Hepatocyte (in vitro differentiated cells): ENCODE data around the gene ANAPC2. TPM values are rescaled to one million over a fixed set of nuclear protein-coding genes. Genes with fewer than 3 reads are reported as not detected.

Experiments
- DNase-seq: peaks from one replicate; pipeline ENCODE4 v3.0.0-alpha.2; 2016; ENCODE audit warnings: low spot score
- H2AFZ ChIP-seq: fragments of 200-600 bp; sonication (generic); 2 replicates; pipeline ENCODE4 v1.6.0; 2016; ENCODE audit warnings: antibody characterized with exemption, mild to moderate bottlenecking
- H3K27ac ChIP-seq: fragments of 200-600 bp; sonication (generic); 2 replicates; pipeline ENCODE4 v1.5.1; 2016; ENCODE audit warnings: mild to moderate bottlenecking
- H3K27me3 ChIP-seq: fragments of 200-600 bp; sonication (generic); 2 replicates; pipeline ENCODE4 v1.6.1; 2016
- H3K36me3 ChIP-seq: fragments of 200-600 bp; sonication (generic); replicated peaks from 2 replicates; pipeline ENCODE4 v1.5.1; 2016; ENCODE audit warnings: low read depth; ENCODE audit not compliant: insufficient read depth
- H3K4me1 ChIP-seq: fragments of 200-600 bp; sonication (generic); 2 replicates; pipeline ENCODE4 v1.5.1; 2016; ENCODE audit warnings: mild to moderate bottlenecking, moderate library complexity; ENCODE audit not compliant: insufficient read depth
- H3K4me2 ChIP-seq: fragments of 200-600 bp; sonication (generic); 2 replicates; pipeline ENCODE4 v1.6.0; 2016
- H3K4me3 ChIP-seq: fragments of 200-600 bp; sonication (generic); 2 replicates; pipeline ENCODE4 v1.5.1; 2016; ENCODE audit warnings: mild to moderate bottlenecking
- H3K79me2 ChIP-seq: fragments of 200-600 bp; sonication (generic); 2 replicates; pipeline ENCODE4 v1.6.0; 2017; ENCODE audit warnings: mild to moderate bottlenecking
- H3K9me2 ChIP-seq: fragments of 200-600 bp; sonication (generic); replicated peaks from 2 replicates; pipeline ENCODE4 v1.6.0; 2017; ENCODE audit warnings: mild to moderate bottlenecking; ENCODE audit not compliant: insufficient read depth
- H3K9me3 ChIP-seq: fragments of 200-600 bp; sonication (generic); 2 replicates; pipeline ENCODE4 v1.5.1; 2016; ENCODE audit warnings: low read depth, mild to moderate bottlenecking
- H4K20me1 ChIP-seq: fragments of 200-600 bp; sonication (generic); 2 replicates; pipeline ENCODE4 v1.6.0; 2016; ENCODE audit warnings: mild to moderate bottlenecking; ENCODE audit not compliant: insufficient read depth, poor library complexity, severe bottlenecking
- EZH2 ChIP-seq: fragments of 200-600 bp; sonication (generic); IDR thresholded peaks from 2 replicates; pipeline ENCODE4 v1.6.1; 2016; ENCODE audit warnings: antibody characterized with exemption, mild to moderate bottlenecking, borderline replicate concordance
- EZH2phosphoT487 ChIP-seq: fragments of 200-600 bp; sonication (generic); IDR thresholded peaks from one replicate; pipeline ENCODE4 v1.6.1; 2018; ENCODE audit warnings: antibody characterized with exemption, mild to moderate bottlenecking, low read depth, moderate library complexity; ENCODE audit not compliant: unreplicated experiment, severe bottlenecking
- WGBS: methylation state at CpG from one replicate; pipeline ENCODE4 v1.1.6; 2016; ENCODE audit warnings: low lambda C conversion rate; ENCODE audit errors: missing lambda C conversion rate; 5-methylcytosine and 5-hydroxymethylcytosine counted together
- polyA plus RNA-seq: library from polyadenylated mRNA; unstranded; fragments of >200 nt; fragmentation: Nextera tagmentation; extraction: Ambion mirVana; gene quantifications from 2 replicates; pipeline ENCODE4 v1.2.1, GENCODE V29; 2016
- total RNA-seq: library from RNA; depleted of rRNA; stranded (reverse); fragments of >200 nt; gene quantifications from 2 replicates; pipeline ENCODE4 v1.2.3, GENCODE V29; 2014
- TF ChIP-seq, protein P1 (sequence below): fragments of 200-600 bp; sonication (generic); IDR thresholded peaks from 2 replicates; pipeline ENCODE4 v1.5.1; 2016; ENCODE audit warnings: antibody characterized with exemption, mild to moderate bottlenecking; ENCODE audit not compliant: poor library complexity

Gene ANAPC2
- total and polyA plus RNA-seq, 2 experiments from 2014 or later = 12.2 to 21.3 TPM

DNA sequence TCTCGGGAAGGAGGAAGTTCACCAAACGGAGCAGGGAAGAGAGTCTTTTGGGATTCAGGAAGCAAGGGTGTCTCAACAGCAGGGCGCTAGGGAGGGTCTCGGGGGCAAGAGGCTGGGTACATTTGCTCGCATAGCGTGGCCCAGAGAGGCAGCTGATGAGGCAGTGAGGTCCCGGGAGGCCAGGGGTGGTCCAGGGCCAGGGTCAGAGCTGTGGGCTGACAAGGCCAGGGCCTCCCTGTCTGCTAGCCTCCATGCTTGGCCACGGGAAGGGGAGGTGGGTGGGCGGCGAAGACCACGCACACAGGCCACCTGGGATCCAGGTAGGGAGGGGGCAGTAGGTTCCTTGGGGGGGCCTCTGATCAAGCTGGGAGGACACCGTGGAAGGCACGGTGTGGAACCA, 23.2 kb upstream of the ANAPC2 start:
- Histone ChIP-seq H3K36me3 (no peaks in the 10 kb centered on the region), H3K79me2 (peaks cover 7% of the 10 kb centered on the region), H3K9me2 (no peaks in the 10 kb centered on the region), H3K27ac (no peak overlapping the region), H4K20me1 (no peaks in the 10 kb centered on the region), H3K9me3 (no peaks in the 10 kb centered on the region), H2AFZ (no peak overlapping the region), H3K27me3 (no peaks in the 10 kb centered on the region), H3K4me1 (peaks cover 3% of the 10 kb centered on the region), H3K4me2 (no peak overlapping the region), H3K4me3 (no peak overlapping the region)
- DNase-seq = no peak
- TF ChIP-seq, protein P1, sequence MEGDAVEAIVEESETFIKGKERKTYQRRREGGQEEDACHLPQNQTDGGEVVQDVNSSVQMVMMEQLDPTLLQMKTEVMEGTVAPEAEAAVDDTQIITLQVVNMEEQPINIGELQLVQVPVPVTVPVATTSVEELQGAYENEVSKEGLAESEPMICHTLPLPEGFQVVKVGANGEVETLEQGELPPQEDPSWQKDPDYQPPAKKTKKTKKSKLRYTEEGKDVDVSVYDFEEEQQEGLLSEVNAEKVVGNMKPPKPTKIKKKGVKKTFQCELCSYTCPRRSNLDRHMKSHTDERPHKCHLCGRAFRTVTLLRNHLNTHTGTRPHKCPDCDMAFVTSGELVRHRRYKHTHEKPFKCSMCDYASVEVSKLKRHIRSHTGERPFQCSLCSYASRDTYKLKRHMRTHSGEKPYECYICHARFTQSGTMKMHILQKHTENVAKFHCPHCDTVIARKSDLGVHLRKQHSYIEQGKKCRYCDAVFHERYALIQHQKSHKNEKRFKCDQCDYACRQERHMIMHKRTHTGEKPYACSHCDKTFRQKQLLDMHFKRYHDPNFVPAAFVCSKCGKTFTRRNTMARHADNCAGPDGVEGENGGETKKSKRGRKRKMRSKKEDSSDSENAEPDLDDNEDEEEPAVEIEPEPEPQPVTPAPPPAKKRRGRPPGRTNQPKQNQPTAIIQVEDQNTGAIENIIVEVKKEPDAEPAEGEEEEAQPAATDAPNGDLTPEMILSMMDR = no peak
- TF ChIP-seq EZH2phosphoT487 (no peak), EZH2 (no peak)
- WGBS = 93% methylated on average over 13 of the region's 13 CpGs

DNA sequence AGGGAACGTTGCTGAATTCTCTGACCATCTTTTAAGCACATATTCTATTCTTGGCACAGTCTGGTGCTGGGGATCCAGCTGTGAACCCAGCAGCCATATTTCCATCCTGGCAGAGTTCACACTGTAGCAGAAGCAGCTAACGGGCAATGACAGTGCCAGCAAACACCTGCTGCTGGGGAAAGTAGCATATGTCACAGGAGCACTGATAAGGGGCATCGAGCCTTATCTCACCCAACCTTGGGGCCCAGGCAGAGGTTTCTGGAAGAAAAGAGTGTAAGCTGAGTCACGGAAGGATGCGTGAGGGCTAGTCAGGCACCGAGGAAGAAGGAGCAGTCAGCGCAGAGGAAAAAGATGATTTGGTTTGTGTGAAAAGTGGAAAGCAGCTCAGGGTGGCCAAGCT, 18.2 kb upstream of the ANAPC2 start:
- H3K27me3 ChIP-seq = no peaks in the 10 kb centered on the region
- no peak overlapping the region for H2AFZ ChIP-seq
- no peak for DNase-seq
- H3K36me3 ChIP-seq = no peaks in the 10 kb centered on the region
- peaks cover 23% of the 10 kb centered on the region for H3K4me1 ChIP-seq
- H3K27ac ChIP-seq = no peak overlapping the region
- H3K4me2 ChIP-seq = peak overlapping the region; percentile 87
- TF ChIP-seq EZH2phosphoT487 = no peak
- TF ChIP-seq, protein P1 = no peak
- no peak for TF ChIP-seq EZH2
- no peak overlapping the region for H3K4me3 ChIP-seq
- no peaks in the 10 kb centered on the region for H3K9me3 ChIP-seq
- no peaks in the 10 kb centered on the region for H4K20me1 ChIP-seq
- H3K9me2 ChIP-seq = no peaks in the 10 kb centered on the region
- H3K79me2 ChIP-seq = peaks cover 51% of the 10 kb centered on the region
- WGBS = 87% methylated on average over 7 of the region's 7 CpGs

DNA sequence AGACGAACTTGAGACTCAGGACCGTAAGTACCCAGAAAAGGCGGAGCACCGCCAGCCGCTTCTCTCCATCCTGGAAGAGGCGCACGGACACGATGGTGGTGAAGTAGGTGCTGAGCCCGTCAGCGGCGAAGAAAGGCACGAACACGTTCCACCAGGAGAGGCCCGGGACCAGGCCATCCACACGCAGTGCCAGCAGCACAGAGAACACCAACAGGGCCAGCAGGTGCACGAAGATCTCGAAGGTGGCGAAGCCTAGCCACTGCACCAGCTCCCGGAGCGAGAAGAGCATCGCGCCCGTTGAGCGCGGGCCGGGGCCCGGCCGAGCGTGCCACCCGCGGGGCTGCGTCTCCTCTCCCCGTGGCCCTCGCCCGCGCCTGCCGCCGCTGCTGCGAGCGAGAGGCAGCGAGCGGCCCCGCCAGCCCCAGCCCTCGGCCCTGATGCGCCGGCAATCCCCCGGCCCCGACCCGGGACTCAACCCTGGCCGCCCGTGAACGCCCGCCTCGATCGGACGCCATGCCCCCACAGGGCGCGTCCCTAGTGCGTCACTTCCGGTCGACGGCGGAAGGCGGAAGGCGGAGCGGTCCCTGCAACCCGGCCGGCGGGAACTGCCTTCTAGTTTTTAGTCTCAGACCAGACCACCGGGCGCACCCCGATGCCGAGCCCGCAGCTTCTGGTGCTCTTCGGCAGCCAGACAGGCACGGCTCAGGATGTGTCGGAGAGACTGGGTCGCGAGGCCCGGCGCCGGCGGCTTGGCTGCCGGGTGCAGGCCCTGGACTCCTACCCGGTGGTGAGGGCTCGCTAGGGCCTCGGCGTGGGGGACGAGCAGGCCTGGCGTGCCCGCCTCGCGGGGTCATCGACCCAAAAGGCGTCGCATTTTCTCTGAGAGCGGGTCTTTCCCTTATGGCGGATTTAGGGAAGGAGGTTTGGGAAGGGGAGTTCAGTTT, 17.0 kb upstream of the ANAPC2 start, which contains the start of the genes NDOR1 and TMEM203:
Gene NDOR1, plus strand, starts transcription at position 575 of the 944 bp plus-strand sequence. Its CDS starts 78 bp downstream, at position 653.
Gene TMEM203, minus strand, starts transcription at position 523 of the 944 bp plus-strand sequence. Its CDS starts 234 bp downstream, at position 289.
- H2AFZ ChIP-seq = peak within 1 kb of the TSS; percentile 67
- peaks cover 55% of the 10 kb centered on the region for H3K79me2 ChIP-seq
- DNase-seq = peak; percentile 94
- H4K20me1 ChIP-seq = no peaks in the 10 kb centered on the region
- WGBS = 1% methylated on average over 89 of the region's 98 CpGs
- H3K4me3 ChIP-seq = peak within 1 kb of the TSS; percentile 83
- H3K9me3 ChIP-seq = no peaks in the 10 kb centered on the region
- H3K27me3 ChIP-seq = no peaks in the 10 kb centered on the region
- no peaks in the 10 kb centered on the region for H3K36me3 ChIP-seq
- peak within 1 kb of the TSS; percentile 88 for H3K27ac ChIP-seq
- H3K9me2 ChIP-seq = no peaks in the 10 kb centered on the region
- peaks cover 29% of the 10 kb centered on the region for H3K4me1 ChIP-seq
- TF ChIP-seq EZH2 = no peak
- peak within 1 kb of the TSS; percentile 87 for H3K4me2 ChIP-seq

DNA sequence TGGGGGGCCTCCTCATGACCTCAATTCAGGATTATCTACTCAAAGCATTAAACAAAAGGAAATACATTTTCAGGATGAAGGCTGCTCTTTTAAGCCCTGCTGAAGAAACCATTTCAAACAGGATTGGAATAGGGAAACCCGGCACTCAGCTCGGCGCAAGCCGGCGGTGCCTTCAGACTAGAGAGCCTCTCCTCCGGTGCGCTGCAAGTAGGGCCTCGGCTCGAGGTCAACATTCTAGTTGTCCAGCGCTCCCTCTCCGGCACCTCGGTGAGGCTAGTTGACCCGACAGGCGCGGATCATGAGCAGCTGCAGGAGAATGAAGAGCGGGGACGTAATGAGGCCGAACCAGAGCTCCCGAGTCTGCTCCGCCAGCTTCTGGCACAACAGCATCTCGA, 16.4 kb upstream of the ANAPC2 start:
- H3K4me2 ChIP-seq = peak overlapping the region; percentile 87
- H3K9me3 ChIP-seq = no peaks in the 10 kb centered on the region
- H3K4me3 ChIP-seq = peak overlapping the region; percentile 83
- peaks cover 2% of the 10 kb centered on the region for H4K20me1 ChIP-seq
- no peaks in the 10 kb centered on the region for H3K36me3 ChIP-seq
- TF ChIP-seq EZH2 = no peak
- no peak for TF ChIP-seq EZH2phosphoT487
- TF ChIP-seq, protein P1 = no peak
- WGBS = 38% methylated on average over 21 of the region's 21 CpGs
- no peaks in the 10 kb centered on the region for H3K27me3 ChIP-seq
- peaks cover 56% of the 10 kb centered on the region for H3K79me2 ChIP-seq
- peak overlapping the region; percentile 67 for H2AFZ ChIP-seq
- H3K27ac ChIP-seq = peak overlapping the region; percentile 88
- no peaks in the 10 kb centered on the region for H3K9me2 ChIP-seq
- H3K4me1 ChIP-seq = peaks cover 30% of the 10 kb centered on the region
- DNase-seq = no peak
